ENCODE measurements around the gene BPGM. TPM values are rescaled to one million over a fixed set of nuclear protein-coding genes. Genes with fewer than 3 reads are reported as not detected.

Gene BPGM
- total and polyA plus RNA-seq, 9 of the 15 experiments (the other 6 are each of a cell fraction or from before 2014, with no cell fraction given): 14.1 to 46.1 (median 21.2) TPM

DNA sequence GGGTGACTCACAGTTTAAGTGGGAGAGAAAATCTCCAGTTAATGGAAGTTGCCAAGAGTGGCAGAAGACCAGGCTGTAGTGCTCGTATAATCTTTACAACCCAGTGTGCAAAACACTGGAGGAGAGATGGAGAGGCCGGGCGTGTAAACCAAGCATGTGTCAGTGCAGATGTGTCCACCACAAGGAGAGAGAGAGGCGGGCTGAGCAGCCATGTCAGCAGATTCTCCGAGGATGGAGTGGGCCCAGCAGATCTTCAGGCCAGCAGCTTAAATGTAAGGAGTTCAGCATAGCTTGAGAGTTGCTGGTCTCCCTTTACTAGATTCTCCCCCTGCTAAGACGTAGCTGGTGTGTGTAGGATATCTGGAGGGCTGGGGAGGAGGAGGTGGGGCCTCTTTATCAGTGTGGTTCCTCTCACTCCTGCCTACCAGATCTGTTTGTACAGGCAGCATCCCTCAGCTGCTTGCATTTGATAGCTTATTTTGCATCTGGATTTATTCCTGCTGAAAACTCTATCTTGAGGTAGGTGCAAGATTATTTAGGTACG lies 13.7 kb downstream of the BPGM start (continued):
- TF ChIP-seq CEBPB (tag; IDR thresholded peaks at IDR 0.05): no peak
- TF ChIP-seq, protein P1, sequence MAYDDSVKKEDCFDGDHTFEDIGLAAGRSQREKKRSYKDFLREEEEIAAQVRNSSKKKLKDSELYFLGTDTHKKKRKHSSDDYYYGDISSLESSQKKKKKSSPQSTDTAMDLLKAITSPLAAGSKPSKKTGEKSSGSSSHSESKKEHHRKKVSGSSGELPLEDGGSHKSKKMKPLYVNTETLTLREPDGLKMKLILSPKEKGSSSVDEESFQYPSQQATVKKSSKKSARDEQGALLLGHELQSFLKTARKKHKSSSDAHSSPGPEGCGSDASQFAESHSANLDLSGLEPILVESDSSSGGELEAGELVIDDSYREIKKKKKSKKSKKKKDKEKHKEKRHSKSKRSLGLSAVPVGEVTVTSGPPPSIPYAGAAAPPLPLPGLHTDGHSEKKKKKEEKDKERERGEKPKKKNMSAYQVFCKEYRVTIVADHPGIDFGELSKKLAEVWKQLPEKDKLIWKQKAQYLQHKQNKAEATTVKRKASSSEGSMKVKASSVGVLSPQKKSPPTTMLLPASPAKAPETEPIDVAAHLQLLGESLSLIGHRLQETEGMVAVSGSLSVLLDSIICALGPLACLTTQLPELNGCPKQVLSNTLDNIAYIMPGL (CRISPR knock-in tag; IDR thresholded peaks at IDR 0.05): no peak
- no peak for TF ChIP-seq BCL6 (CRISPR knock-in tag; IDR thresholded peaks at IDR 0.05)
- TF ChIP-seq ZC3H4 (CRISPR knock-in tag; IDR thresholded peaks at IDR 0.05; ENCODE audit: borderline replicate concordance): no peak
- no peak for TF ChIP-seq ZFPM2 (CRISPR knock-in tag; IDR thresholded peaks at IDR 0.05)
- TF ChIP-seq, protein P2, sequence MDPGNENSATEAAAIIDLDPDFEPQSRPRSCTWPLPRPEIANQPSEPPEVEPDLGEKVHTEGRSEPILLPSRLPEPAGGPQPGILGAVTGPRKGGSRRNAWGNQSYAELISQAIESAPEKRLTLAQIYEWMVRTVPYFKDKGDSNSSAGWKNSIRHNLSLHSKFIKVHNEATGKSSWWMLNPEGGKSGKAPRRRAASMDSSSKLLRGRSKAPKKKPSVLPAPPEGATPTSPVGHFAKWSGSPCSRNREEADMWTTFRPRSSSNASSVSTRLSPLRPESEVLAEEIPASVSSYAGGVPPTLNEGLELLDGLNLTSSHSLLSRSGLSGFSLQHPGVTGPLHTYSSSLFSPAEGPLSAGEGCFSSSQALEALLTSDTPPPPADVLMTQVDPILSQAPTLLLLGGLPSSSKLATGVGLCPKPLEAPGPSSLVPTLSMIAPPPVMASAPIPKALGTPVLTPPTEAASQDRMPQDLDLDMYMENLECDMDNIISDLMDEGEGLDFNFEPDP (CRISPR knock-in tag; IDR thresholded peaks at IDR 0.05): no peak
- TF ChIP-seq, protein P3, sequence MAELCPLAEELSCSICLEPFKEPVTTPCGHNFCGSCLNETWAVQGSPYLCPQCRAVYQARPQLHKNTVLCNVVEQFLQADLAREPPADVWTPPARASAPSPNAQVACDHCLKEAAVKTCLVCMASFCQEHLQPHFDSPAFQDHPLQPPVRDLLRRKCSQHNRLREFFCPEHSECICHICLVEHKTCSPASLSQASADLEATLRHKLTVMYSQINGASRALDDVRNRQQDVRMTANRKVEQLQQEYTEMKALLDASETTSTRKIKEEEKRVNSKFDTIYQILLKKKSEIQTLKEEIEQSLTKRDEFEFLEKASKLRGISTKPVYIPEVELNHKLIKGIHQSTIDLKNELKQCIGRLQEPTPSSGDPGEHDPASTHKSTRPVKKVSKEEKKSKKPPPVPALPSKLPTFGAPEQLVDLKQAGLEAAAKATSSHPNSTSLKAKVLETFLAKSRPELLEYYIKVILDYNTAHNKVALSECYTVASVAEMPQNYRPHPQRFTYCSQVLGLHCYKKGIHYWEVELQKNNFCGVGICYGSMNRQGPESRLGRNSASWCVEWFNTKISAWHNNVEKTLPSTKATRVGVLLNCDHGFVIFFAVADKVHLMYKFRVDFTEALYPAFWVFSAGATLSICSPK (IDR thresholded peaks at IDR 0.05; ENCODE audit: borderline replicate concordance): no peak
- TF ChIP-seq RAD21 (CRISPR knock-in tag; conservative IDR thresholded peaks at IDR 0.05 in 1 of 2, IDR thresholded peaks at IDR 0.05 in 1 of 2): no peak; a peak in 1 of 4 replicates
- TF ChIP-seq ZNF174 (CRISPR knock-in tag; IDR thresholded peaks at IDR 0.05): no peak
- no peak for TF ChIP-seq ZNF584 (CRISPR knock-in tag; IDR thresholded peaks at IDR 0.05; ENCODE audit: low read depth)
- TF ChIP-seq NR4A1 (CRISPR knock-in tag; IDR thresholded peaks at IDR 0.05): no peak
- peak; percentile 62 for TF ChIP-seq NR4A1 (tag; IDR thresholded peaks at IDR 0.05)
- peak; percentile 96 for TF ChIP-seq ARID1B (IDR thresholded peaks at IDR 0.05)
- TF ChIP-seq ATF1 (CRISPR knock-in tag; IDR thresholded peaks at IDR 0.05): no peak
- peak; percentile 52 for TF ChIP-seq ATF1 (tag; IDR thresholded peaks at IDR 0.05)
- TF ChIP-seq, protein P4, sequence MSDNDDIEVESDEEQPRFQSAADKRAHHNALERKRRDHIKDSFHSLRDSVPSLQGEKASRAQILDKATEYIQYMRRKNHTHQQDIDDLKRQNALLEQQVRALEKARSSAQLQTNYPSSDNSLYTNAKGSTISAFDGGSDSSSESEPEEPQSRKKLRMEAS (CRISPR knock-in tag; IDR thresholded peaks at IDR 0.05): no peak
- no peak for TF ChIP-seq ZNF707 (CRISPR knock-in tag; conservative IDR thresholded peaks at IDR 0.05)
- no peak for TF ChIP-seq SP1 (CRISPR knock-in tag; IDR thresholded peaks at IDR 0.05)
- TF ChIP-seq, protein P5, sequence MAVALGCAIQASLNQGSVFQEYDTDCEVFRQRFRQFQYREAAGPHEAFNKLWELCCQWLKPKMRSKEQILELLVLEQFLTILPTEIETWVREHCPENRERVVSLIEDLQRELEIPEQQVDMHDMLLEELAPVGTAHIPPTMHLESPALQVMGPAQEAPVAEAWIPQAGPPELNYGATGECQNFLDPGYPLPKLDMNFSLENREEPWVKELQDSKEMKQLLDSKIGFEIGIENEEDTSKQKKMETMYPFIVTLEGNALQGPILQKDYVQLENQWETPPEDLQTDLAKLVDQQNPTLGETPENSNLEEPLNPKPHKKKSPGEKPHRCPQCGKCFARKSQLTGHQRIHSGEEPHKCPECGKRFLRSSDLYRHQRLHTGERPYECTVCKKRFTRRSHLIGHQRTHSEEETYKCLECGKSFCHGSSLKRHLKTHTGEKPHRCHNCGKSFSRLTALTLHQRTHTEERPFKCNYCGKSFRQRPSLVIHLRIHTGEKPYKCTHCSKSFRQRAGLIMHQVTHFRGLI (CRISPR knock-in tag; IDR thresholded peaks at IDR 0.05): no peak
- TF ChIP-seq TOE1 (IDR thresholded peaks at IDR 0.05; ENCODE audit: borderline replicate concordance): no peak
- no peak for TF ChIP-seq TOE1 (CRISPR knock-in tag; IDR thresholded peaks at IDR 0.05; ENCODE audit: borderline replicate concordance, low read depth)
- TF ChIP-seq, protein P6, sequence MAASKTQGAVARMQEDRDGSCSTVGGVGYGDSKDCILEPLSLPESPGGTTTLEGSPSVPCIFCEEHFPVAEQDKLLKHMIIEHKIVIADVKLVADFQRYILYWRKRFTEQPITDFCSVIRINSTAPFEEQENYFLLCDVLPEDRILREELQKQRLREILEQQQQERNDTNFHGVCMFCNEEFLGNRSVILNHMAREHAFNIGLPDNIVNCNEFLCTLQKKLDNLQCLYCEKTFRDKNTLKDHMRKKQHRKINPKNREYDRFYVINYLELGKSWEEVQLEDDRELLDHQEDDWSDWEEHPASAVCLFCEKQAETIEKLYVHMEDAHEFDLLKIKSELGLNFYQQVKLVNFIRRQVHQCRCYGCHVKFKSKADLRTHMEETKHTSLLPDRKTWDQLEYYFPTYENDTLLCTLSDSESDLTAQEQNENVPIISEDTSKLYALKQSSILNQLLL (CRISPR knock-in tag; IDR thresholded peaks at IDR 0.05; ENCODE audit: borderline replicate concordance): no peak

All from K562 (cell line).